ENCODE results near the gene AARS2. TPM values are rescaled to one million over a fixed set of nuclear protein-coding genes. Genes with fewer than 3 reads are reported as not detected.

AARS2 gene
- total RNA-seq, 4 donors from 2014 or later = 13.9 to 17.7 (median 16.4) TPM

GRCh38 chr6:44310241-44310640 lies 2.9 kb downstream of the AARS2 start:
- WGBS = 98% methylated on average over 3 of the region's 3 CpGs
- H3K27ac ChIP-seq = no peak overlapping the region
- no peaks in the 10 kb centered on the region for H3K27me3 ChIP-seq
- H3K36me3 ChIP-seq = peaks cover 57% of the 10 kb centered on the region
- H3K9me3 ChIP-seq = no peaks in the 10 kb centered on the region
- TF ChIP-seq POLR2AphosphoS5 (IDR thresholded peaks at IDR 0.05) (no peak), EP300 (IDR thresholded peaks at IDR 0.05) (no peak), POLR2A (IDR thresholded peaks at IDR 0.05) (no peak)
- TF ChIP-seq, protein P1, sequence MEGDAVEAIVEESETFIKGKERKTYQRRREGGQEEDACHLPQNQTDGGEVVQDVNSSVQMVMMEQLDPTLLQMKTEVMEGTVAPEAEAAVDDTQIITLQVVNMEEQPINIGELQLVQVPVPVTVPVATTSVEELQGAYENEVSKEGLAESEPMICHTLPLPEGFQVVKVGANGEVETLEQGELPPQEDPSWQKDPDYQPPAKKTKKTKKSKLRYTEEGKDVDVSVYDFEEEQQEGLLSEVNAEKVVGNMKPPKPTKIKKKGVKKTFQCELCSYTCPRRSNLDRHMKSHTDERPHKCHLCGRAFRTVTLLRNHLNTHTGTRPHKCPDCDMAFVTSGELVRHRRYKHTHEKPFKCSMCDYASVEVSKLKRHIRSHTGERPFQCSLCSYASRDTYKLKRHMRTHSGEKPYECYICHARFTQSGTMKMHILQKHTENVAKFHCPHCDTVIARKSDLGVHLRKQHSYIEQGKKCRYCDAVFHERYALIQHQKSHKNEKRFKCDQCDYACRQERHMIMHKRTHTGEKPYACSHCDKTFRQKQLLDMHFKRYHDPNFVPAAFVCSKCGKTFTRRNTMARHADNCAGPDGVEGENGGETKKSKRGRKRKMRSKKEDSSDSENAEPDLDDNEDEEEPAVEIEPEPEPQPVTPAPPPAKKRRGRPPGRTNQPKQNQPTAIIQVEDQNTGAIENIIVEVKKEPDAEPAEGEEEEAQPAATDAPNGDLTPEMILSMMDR (IDR thresholded peaks at IDR 0.05) = no peak
- peaks cover 12% of the 10 kb centered on the region for H3K4me1 ChIP-seq
- H3K4me3 ChIP-seq = no peak overlapping the region
- DNase-seq (ENCODE audit: low spot score in 2 of 2) = peak in 1 of 2 donors; percentile 49

DNA sequence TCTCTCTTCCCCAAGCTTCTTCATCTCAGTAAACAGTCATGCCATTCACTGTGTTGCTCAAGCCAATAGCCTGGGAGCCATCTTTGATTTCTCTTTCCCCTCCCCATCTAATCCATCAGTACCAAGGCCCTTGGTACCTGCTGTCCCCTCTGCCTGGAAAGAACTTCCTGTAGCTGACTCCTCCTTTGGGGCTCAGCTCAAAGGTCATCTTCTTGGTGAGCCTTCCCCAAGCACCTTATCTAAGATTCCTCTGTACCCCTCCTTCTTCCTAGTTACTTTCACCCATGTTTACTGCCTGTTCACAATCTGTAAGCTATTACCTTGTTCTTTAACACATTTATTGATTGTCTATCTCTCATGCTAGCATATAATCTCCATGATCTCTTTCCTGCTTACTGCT lies 3.5 kb downstream of the AARS2 start:
- no peaks in the 10 kb centered on the region for H3K9me3 ChIP-seq
- no peaks in the 10 kb centered on the region for H3K27me3 ChIP-seq
- TF ChIP-seq EP300 (IDR thresholded peaks at IDR 0.05) = no peak
- no peak for TF ChIP-seq POLR2AphosphoS5 (IDR thresholded peaks at IDR 0.05)
- no peak for TF ChIP-seq POLR2A (IDR thresholded peaks at IDR 0.05)
- TF ChIP-seq, protein P1 (IDR thresholded peaks at IDR 0.05) = no peak
- H3K36me3 ChIP-seq = peaks cover 63% of the 10 kb centered on the region
- no peak overlapping the region for H3K27ac ChIP-seq
- DNase-seq (ENCODE audit: low spot score in 2 of 2) = no peak
- H3K4me1 ChIP-seq = peaks cover 12% of the 10 kb centered on the region
- no peak overlapping the region for H3K4me3 ChIP-seq

GRCh38 chr6:44309092-44309491 lies 4.1 kb downstream of the AARS2 start:
- Histone ChIP-seq H3K4me1 (peaks cover 12% of the 10 kb centered on the region), H3K9me3 (no peaks in the 10 kb centered on the region), H3K27me3 (no peaks in the 10 kb centered on the region), H3K27ac (no peak overlapping the region), H3K4me3 (no peak overlapping the region), H3K36me3 (peaks cover 68% of the 10 kb centered on the region)
- no peak for DNase-seq (ENCODE audit: low spot score in 2 of 2)
- no peak for TF ChIP-seq POLR2AphosphoS5 (IDR thresholded peaks at IDR 0.05)
- TF ChIP-seq EP300 (IDR thresholded peaks at IDR 0.05) = no peak
- TF ChIP-seq, protein P1 (IDR thresholded peaks at IDR 0.05) = no peak
- TF ChIP-seq POLR2A (IDR thresholded peaks at IDR 0.05) = no peak
- no CpG with 5 or more reads among the region's 2 CpGs for WGBS

GRCh38 chr6:44307217-44307616 lies 5.9 kb downstream of the AARS2 start:
- no peak for DNase-seq (ENCODE audit: low spot score in 2 of 2)
- TF ChIP-seq, protein P1 (IDR thresholded peaks at IDR 0.05) = no peak
- TF ChIP-seq POLR2AphosphoS5 (IDR thresholded peaks at IDR 0.05) = no peak
- TF ChIP-seq EP300 (IDR thresholded peaks at IDR 0.05) = no peak
- TF ChIP-seq POLR2A (IDR thresholded peaks at IDR 0.05) = no peak
- H3K36me3 ChIP-seq = peaks cover 87% of the 10 kb centered on the region
- no peak overlapping the region for H3K4me3 ChIP-seq
- H3K27me3 ChIP-seq = no peaks in the 10 kb centered on the region
- peaks cover 6% of the 10 kb centered on the region for H3K4me1 ChIP-seq
- no peaks in the 10 kb centered on the region for H3K9me3 ChIP-seq
- H3K27ac ChIP-seq = no peak overlapping the region
- WGBS = 95% methylated on average over 9 of the region's 10 CpGs

DNA sequence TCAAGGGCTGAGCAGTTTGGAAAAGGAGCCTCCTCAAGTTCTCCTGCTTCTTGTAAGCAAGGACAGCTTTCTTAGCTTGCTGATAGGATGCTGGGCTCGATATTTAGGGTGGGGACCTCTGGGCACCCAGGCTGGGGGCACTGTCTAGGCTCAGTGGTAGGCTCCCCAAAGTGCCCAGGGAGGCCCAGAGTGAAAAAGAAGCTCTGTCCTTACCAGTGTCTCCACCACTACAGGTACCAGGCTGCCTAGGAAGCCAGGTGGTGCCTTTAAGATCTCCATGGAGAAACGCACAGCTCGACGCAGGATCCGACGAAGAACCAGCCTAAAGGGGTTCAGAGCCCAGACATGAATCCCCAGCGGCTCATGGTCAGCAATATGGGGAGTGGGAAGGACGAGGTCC lies 6.4 kb downstream of the AARS2 start:
- H3K36me3 ChIP-seq = peaks cover 92% of the 10 kb centered on the region
- H3K4me1 ChIP-seq = peaks cover under 1% of the 10 kb centered on the region
- no peak overlapping the region for H3K4me3 ChIP-seq
- no peaks in the 10 kb centered on the region for H3K9me3 ChIP-seq
- no peaks in the 10 kb centered on the region for H3K27me3 ChIP-seq
- no peak for DNase-seq (ENCODE audit: low spot score in 2 of 2)
- H3K27ac ChIP-seq = no peak overlapping the region
- 83% methylated on average over 7 of the region's 8 CpGs for WGBS
- TF ChIP-seq POLR2A (IDR thresholded peaks at IDR 0.05) (no peak), POLR2AphosphoS5 (IDR thresholded peaks at IDR 0.05) (no peak), EP300 (IDR thresholded peaks at IDR 0.05) (no peak)
- TF ChIP-seq, protein P1 (IDR thresholded peaks at IDR 0.05) = no peak
